Neutrophil (primary cell): ENCODE results near the gene TPRG1L.

Source experiments
- H3K27ac ChIP-seq: fragments of 200-600 bp; sonication (generic); 2 replicates; pipeline ENCODE4 v1.5.1; 2016; ENCODE audit warnings: mild to moderate bottlenecking, moderate library complexity
- H3K27me3 ChIP-seq: fragments of 200-600 bp; sonication (generic); 2 replicates; pipeline ENCODE4 v1.6.0; 2016; ENCODE audit warnings: mild to moderate bottlenecking
- H3K36me3 ChIP-seq: fragments of 200-600 bp; sonication (generic); 2 replicates; pipeline ENCODE4 v1.5.1; 2017
- H3K4me1 ChIP-seq, 2 experiments: fragments of 200-600 bp in 1 of 2; sonication (generic) in 1 of 2; 1 replicate in 1 of 2; 2 replicates in 1 of 2; pipeline versions ENCODE4 v1.5.1 to v1.6.1; 2013 to 2016; ENCODE audit warnings: low read depth in 1 of 2, low read length in 1 of 2, mild to moderate bottlenecking in 1 of 2, moderate library complexity in 1 of 2; ENCODE audit not compliant: control insufficient read depth in 1 of 2, insufficient read depth in 1 of 2
- H3K4me3 ChIP-seq, 2 experiments: fragments of 200-600 bp in 1 of 2; sonication (generic) in 1 of 2; 1 replicate in 1 of 2; 2 replicates in 1 of 2; pipeline ENCODE4 v1.5.1; 2013 to 2016; ENCODE audit warnings: low read depth in 1 of 2, low read length in 1 of 2, mild to moderate bottlenecking in 1 of 2, moderate library complexity in 1 of 2
- H3K9me3 ChIP-seq: fragments of 200-600 bp; sonication (generic); 2 replicates; pipeline ENCODE4 v1.5.1; 2016
- CTCF ChIP-seq: fragments of 200-600 bp; sonication (generic); IDR thresholded peaks from 2 replicates; pipeline ENCODE4 v1.5.1; 2016; ENCODE audit warnings: antibody characterized with exemption

TPRG1L gene

GRCh38 chr1:3609016-3609768 is 15.6 kb upstream of the TPRG1L start:
- Histone ChIP-seq H3K4me1 (peaks cover 35 to 43% of the 10 kb centered on the region in 2 experiments), H3K4me3 (no peak overlapping the region), H3K27ac (no peak overlapping the region), H3K27me3 (peaks cover 47% of the 10 kb centered on the region), H3K36me3 (no peaks in the 10 kb centered on the region), H3K9me3 (no peaks in the 10 kb centered on the region)
- TF ChIP-seq CTCF: no peak

- TF ChIP-seq CTCF: no peak
- peaks cover 32 to 37% of the 10 kb centered on the region in 2 experiments for H3K4me1 ChIP-seq
- H3K27me3 ChIP-seq: peaks cover 47% of the 10 kb centered on the region
- H3K27ac ChIP-seq: no peak overlapping the region
- H3K4me3 ChIP-seq: peak overlapping the region in 1 of 2 experiments; percentile 70
- no peaks in the 10 kb centered on the region for H3K36me3 ChIP-seq
- H3K9me3 ChIP-seq: no peaks in the 10 kb centered on the region
These were observed 14.9 kb upstream of the TPRG1L start for GRCh38 chr1:3609769-3610526.

GRCh38 chr1:3610527-3611169 is 14.2 kb upstream of the TPRG1L start:
- Histone ChIP-seq H3K4me3 (peak overlapping the region; percentile 47 to 70), H3K27me3 (peaks cover 51% of the 10 kb centered on the region)
- no peak for TF ChIP-seq CTCF

GRCh38 chr1:3611170-3612019 is 13.4 kb upstream of the TPRG1L start, which contains the start of gene MEGF6:
Gene MEGF6 (minus strand): TSS chr1:3611508. CDS start chr1:3611268, 240 bp downstream.
- Histone ChIP-seq H3K36me3 (no peaks in the 10 kb centered on the region), H3K4me1 (peaks cover 32 to 37% of the 10 kb centered on the region in 2 experiments)
- TF ChIP-seq CTCF: no peak

More at GRCh38 chr1:3610527-3611169, 14.2 kb upstream of the TPRG1L start:
- Histone ChIP-seq H3K27ac (no peak overlapping the region), H3K9me3 (no peaks in the 10 kb centered on the region), H3K4me1 (peaks cover 32 to 37% of the 10 kb centered on the region in 2 experiments), H3K36me3 (no peaks in the 10 kb centered on the region)

GRCh38 chr1:3612123-3612522 is 12.7 kb upstream of the TPRG1L start:
- TF ChIP-seq CTCF: no peak

More at GRCh38 chr1:3611170-3612019, 13.4 kb upstream of the TPRG1L start, which contains the start of gene MEGF6:
- H3K27me3 ChIP-seq: peaks cover 54% of the 10 kb centered on the region
- no peak within 1 kb of the TSS for H3K27ac ChIP-seq
- H3K4me3 ChIP-seq: peak within 1 kb of the TSS; percentile 47 to 70
- no peaks in the 10 kb centered on the region for H3K9me3 ChIP-seq

More at GRCh38 chr1:3612123-3612522, 12.7 kb upstream of the TPRG1L start:
- Histone ChIP-seq H3K9me3 (no peaks in the 10 kb centered on the region), H3K4me3 (peak overlapping the region; percentile 41 to 70), H3K27me3 (peaks cover 54% of the 10 kb centered on the region), H3K36me3 (no peaks in the 10 kb centered on the region), H3K4me1 (peaks cover 32 to 37% of the 10 kb centered on the region in 2 experiments), H3K27ac (no peak overlapping the region)
